A549 (cell line): ENCODE results near the gene ADAT2. TPM values are rescaled to one million over a fixed set of nuclear protein-coding genes. Genes with fewer than 3 reads are reported as not detected.

ENCODE experiments used
- ATAC-seq, 2 experiments: fragments of 200-7000 bp in 1 of 2; fragments of >200 bp in 1 of 2; cut with Nextera tagmentation in 1 of 2; cut with Tn5 transposase in 1 of 2; 3 replicates each; pipeline versions ENCODE4 v1.8.0 to v1.9.1; 2018 to 2020; ENCODE audit warnings: mild to moderate bottlenecking in 1 of 2, moderate library complexity in 1 of 2
- CTCF ChIA-PET: fragments of 300-600 bp; sonication (Branson Sonifier 250); formaldehyde crosslinking; extraction: SDS; loops from one replicate; lab custom pipeline; 2021; ENCODE audit warnings: antibody characterized with exemption, inconsistent platforms; lab: Yijun Ruan, JAX
- POLR2A ChIA-PET: fragments of 350-600 bp; formaldehyde crosslinking; extraction: SDS; loops from one replicate; lab custom pipeline; 2021; ENCODE audit warnings: antibody characterized with exemption, inconsistent platforms; lab: Yijun Ruan, JAX
- DNase-seq, 2 experiments: peaks; one replicate each; pipeline versions ENCODE4 v3.0.0 to v3.0.0-alpha.2; 2011 to 2016; ENCODE audit warnings: low read depth in 1 of 2, low spot score in 1 of 2
- FAIRE-seq: peaks from 2 replicates; lab custom pipeline; 2011; peaks lifted over from hg19 to GRCh38; lab: Jason Lieb, UNC
- H3K27ac ChIP-seq, 2 experiments: fragments of >200 bp; sonication (Bioruptor Twin); formaldehyde crosslinking; 3 replicates each; pipeline ENCODE4 v1.5.1; 2016 to 2017
- H3K4me1 ChIP-seq: fragments of >200 bp; sonication (Bioruptor Twin); formaldehyde crosslinking; 3 replicates; pipeline ENCODE4 v1.6.1; 2016
- H3K4me2 ChIP-seq: fragments of >200 bp; sonication (Bioruptor Twin); formaldehyde crosslinking; 3 replicates; pipeline ENCODE4 v1.6.1; 2016
- H3K4me3 ChIP-seq: fragments of >200 bp; sonication (Bioruptor Twin); formaldehyde crosslinking; 3 replicates; pipeline ENCODE4 v1.5.1; 2016
- H3K9me3 ChIP-seq: fragments of >200 bp; sonication (Bioruptor Twin); formaldehyde crosslinking; 3 replicates; pipeline ENCODE4 v1.6.1; 2016
- ATOH8 ChIP-seq: fragments of 250-450 bp; sonication (Bioruptor Pico); IDR thresholded peaks from 2 replicates; pipeline ENCODE4 v1.5.0; 2020; ENCODE audit warnings: low read depth, mild to moderate bottlenecking, moderate library complexity
- BHLHE40 ChIP-seq: IDR thresholded peaks from 2 replicates; pipeline ENCODE4 v1.6.1; 2012; ENCODE audit warnings: low read depth, low read length, inconsistent platforms
- CTCF ChIP-seq: fragments of >200 bp; sonication (Bioruptor Twin); formaldehyde crosslinking; IDR thresholded peaks from 3 replicates; pipeline ENCODE4 v1.5.1; 2016
- EHMT2 ChIP-seq: fragments of 200-600 bp; sonication (generic); IDR thresholded peaks from 2 replicates; pipeline ENCODE4 v1.6.1; 2016; ENCODE audit warnings: antibody characterized with exemption, low read depth, mild to moderate bottlenecking, moderate library complexity
- FOSB ChIP-seq: fragments of 250-450 bp; sonication (Bioruptor Pico); IDR thresholded peaks from 2 replicates; pipeline ENCODE4 v1.5.0; 2020; ENCODE audit warnings: mild to moderate bottlenecking, moderate library complexity
- FOSL2 ChIP-seq, 2 experiments: fragments of 450-650 bp in 1 of 2; fragments of >200 bp in 1 of 2; sonication (Bioruptor Twin) in 1 of 2; formaldehyde crosslinking; IDR thresholded peaks; 2 replicates each; pipeline versions ENCODE4 v1.5.0 to v1.6.1; 2016 to 2020; ENCODE audit warnings: mild to moderate bottlenecking in 1 of 2, moderate library complexity in 1 of 2
- HEYL ChIP-seq: fragments of 250-450 bp; sonication (Bioruptor Pico); IDR thresholded peaks from 2 replicates; pipeline ENCODE4 v1.8.0; 2021; ENCODE audit warnings: mild to moderate bottlenecking, moderate library complexity
- HMGXB4 ChIP-seq: fragments of 250-450 bp; sonication (Bioruptor Pico); IDR thresholded peaks from 2 replicates; pipeline ENCODE4 v1.5.0; 2021; ENCODE audit warnings: mild to moderate bottlenecking, moderate library complexity, borderline replicate concordance
- HOXB13 ChIP-seq: fragments of 250-450 bp; sonication (Bioruptor Pico); IDR thresholded peaks from 2 replicates; pipeline ENCODE4 v1.5.0; 2020; ENCODE audit warnings: low read depth, mild to moderate bottlenecking, moderate library complexity
- KDM5A ChIP-seq: fragments of 200-600 bp; sonication (generic); IDR thresholded peaks from 2 replicates; pipeline ENCODE4 v1.6.1; 2016; ENCODE audit warnings: antibody characterized with exemption, mild to moderate bottlenecking
- MYC ChIP-seq: IDR thresholded peaks from 2 replicates; pipeline ENCODE4 v1.6.1; 2012; ENCODE audit warnings: mild to moderate bottlenecking, inconsistent platforms, low read length, improper control_type of control experiment, borderline replicate concordance
- NFE2L2 ChIP-seq: fragments of 150-350 bp; conservative IDR thresholded peaks from 2 replicates; pipeline ENCODE4 v1.6.1; 2014; ENCODE audit warnings: low read length
- RCOR1 ChIP-seq: fragments of 150-350 bp; IDR thresholded peaks from 2 replicates; pipeline ENCODE4 v1.6.1; 2014; ENCODE audit warnings: antibody characterized with exemption, low read length, low read depth
- REST ChIP-seq: fragments of 200-600 bp; sonication (generic); IDR thresholded peaks from 2 replicates; pipeline ENCODE4 v1.6.1; 2016; ENCODE audit warnings: antibody characterized with exemption, mild to moderate bottlenecking, moderate library complexity
- RFX5 ChIP-seq: fragments of 450-650 bp; IDR thresholded peaks from 2 replicates; pipeline ENCODE4 v1.7.1; 2014; ENCODE audit warnings: antibody characterized with exemption, mild to moderate bottlenecking, moderate library complexity
- SMC3 ChIP-seq: fragments of >200 bp; sonication (Bioruptor Twin); formaldehyde crosslinking; IDR thresholded peaks from 3 replicates; pipeline ENCODE4 v1.6.1; 2018; ENCODE audit warnings: inconsistent platforms
- TP53 ChIP-seq: fragments of 250-450 bp; sonication (Bioruptor Pico); IDR thresholded peaks from 2 replicates; pipeline ENCODE4 v1.5.0; 2021; ENCODE audit warnings: mild to moderate bottlenecking, moderate library complexity
- USF2 ChIP-seq: fragments of 450-650 bp; IDR thresholded peaks from 2 replicates; pipeline ENCODE4 v1.6.1; 2014; ENCODE audit warnings: antibody characterized with exemption
- ZFP36 ChIP-seq: fragments of 450-650 bp; IDR thresholded peaks from 2 replicates; pipeline ENCODE4 v1.6.1; 2014; ENCODE audit warnings: borderline replicate concordance; ENCODE audit not compliant: partially characterized antibody
- ZNF302 ChIP-seq: fragments of 250-450 bp; sonication (Bioruptor Pico); IDR thresholded peaks from 2 replicates; pipeline ENCODE4 v1.9.0; 2021; ENCODE audit warnings: inconsistent platforms, mild to moderate bottlenecking, moderate library complexity
- WGBS: methylation state at CpG from one replicate; pipeline ENCODE4 v1.1.6; 2017; ENCODE audit errors: missing lambda C conversion rate; 5-methylcytosine and 5-hydroxymethylcytosine counted together
- polyA plus RNA-seq, 4 experiments: library from polyadenylated mRNA; depleted of rRNA in 3 of 4; stranded (reverse); fragments of >200 nt; fragmentation: RNase III in 1 of 4; extraction: RNeasy Plus Mini Kit Qiagen cat#74134 plus additional on column Dnase treatment in 1 of 4; gene quantifications; 2 replicates in 3 of 4; 3 replicates in 1 of 4; pipeline ENCODE4 v1.2.3, GENCODE V29; 2011 to 2017
- TF ChIP-seq, protein P1 (sequence below): fragments of >200 bp; sonication (Bioruptor Twin); formaldehyde crosslinking; IDR thresholded peaks from 2 replicates; pipeline ENCODE4 v1.6.1; 2016
- TF ChIP-seq, protein P2 (sequence below): fragments of 150-350 bp; IDR thresholded peaks from 2 replicates; pipeline ENCODE4 v1.6.1; 2014; ENCODE audit warnings: low read depth, mild to moderate bottlenecking, low read length

ADAT2 gene
- polyA plus RNA-seq, 2 of the 4 experiments (the other 2 are of a cell fraction), result 7.1 to 8.0 TPM

DNA sequence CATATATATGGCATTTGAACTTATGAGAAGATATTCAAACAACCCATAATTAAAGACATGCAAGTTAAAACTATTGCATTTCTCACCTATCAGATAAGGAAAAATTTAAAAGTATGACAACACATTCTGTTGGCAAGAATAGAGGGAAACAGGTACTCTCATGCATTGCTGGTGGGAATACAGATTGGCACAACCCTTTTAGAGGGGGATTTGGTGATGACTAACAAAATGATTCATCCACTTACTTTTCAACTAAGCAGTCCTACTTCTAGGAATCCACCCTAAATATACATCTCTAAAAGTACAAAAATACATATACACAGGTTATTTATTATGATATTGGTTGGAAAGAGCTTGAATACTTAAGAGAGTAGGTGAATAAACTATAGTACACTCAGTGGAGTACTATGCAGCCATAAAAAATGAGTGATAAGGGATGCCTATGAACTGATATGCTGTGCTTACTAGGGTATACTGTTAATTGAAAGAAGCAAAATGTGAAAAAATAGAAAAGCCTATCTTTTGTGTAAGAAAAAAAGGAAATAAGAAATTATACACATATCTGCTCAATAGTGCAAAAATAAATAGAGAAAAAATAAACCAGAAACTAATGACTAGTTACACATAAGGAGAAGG, 42.2 kb downstream of the ADAT2 start:
- POLR2A ChIA-PET, result no interaction called here
- H3K4me3 ChIP-seq, result no peak overlapping the region
- TF ChIP-seq TP53 (no peak), ZNF302 (CRISPR knock-in tag) (no peak), SMC3 (no peak), RCOR1 (no peak), REST (no peak), FOSL2 (IDR thresholded peaks at IDR 0.05) (no peak), FOSL2 (CRISPR knock-in tag; IDR thresholded peaks at IDR 0.05) (no peak), BHLHE40 (no peak), ZFP36 (no peak), ATOH8 (CRISPR knock-in tag) (no peak), HMGXB4 (CRISPR knock-in tag) (no peak), HOXB13 (no peak), KDM5A (no peak)
- FAIRE-seq, result no peak
- peak overlapping the region; percentile 78 to 92 for H3K27ac ChIP-seq
- peaks cover 45% of the 10 kb centered on the region for H3K4me1 ChIP-seq
- CTCF ChIA-PET, result interaction anchor here (0.7 kb wide), 1 partner anchor 13 kb away, joined by 3 read pairs; no protein-coding TSS in a partner anchor
- ATAC-seq, result no peak
- 0 out of 3 replicates have a peak overlapping the region, but pooled peaks have one; percentile 63 for H3K4me2 ChIP-seq
- H3K9me3 ChIP-seq, result no peaks in the 10 kb centered on the region; the same call in 2 of the 3 replicates
- DNase-seq, result no peak

DNA sequence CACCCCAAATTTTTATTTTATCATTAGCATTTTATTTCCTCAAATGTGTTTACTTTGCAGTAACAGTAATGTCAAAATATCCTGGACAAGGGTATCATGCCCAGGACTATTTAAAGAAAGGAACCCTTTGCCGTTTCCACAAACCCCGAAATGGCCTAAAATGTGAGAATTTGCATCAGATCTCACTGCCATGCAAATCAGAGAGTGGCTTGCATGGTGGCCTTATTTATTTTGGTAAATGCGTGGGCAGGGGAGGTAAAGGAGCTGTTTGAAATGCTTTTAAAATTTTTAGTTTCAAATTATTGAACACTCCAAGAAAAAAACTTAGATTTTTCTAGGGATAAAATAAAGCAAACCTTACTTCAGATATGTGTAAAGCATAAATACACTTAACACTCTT, 43.8 kb downstream of the ADAT2 start:
- Histone ChIP-seq H3K27ac (peak overlapping the region in 1 of 2 experiments; percentile 69; a peak in 3 of 6 replicates), H3K4me2 (no peak overlapping the region), H3K9me3 (no peaks in the 10 kb centered on the region; the same call in 2 of the 3 replicates), H3K4me1 (peaks cover 40% of the 10 kb centered on the region), H3K4me3 (no peak overlapping the region)
- ATAC-seq, result no peak
- no peak for DNase-seq
- WGBS, result 98% methylated on average over 3 of the region's 3 CpGs
- POLR2A ChIA-PET, result no interaction called here
- CTCF ChIA-PET, result no interaction called here
- no peak for FAIRE-seq
- TF ChIP-seq USF2 (no peak), EHMT2 (no peak), NFE2L2 (no peak), KDM5A (no peak), FOSB (CRISPR knock-in tag) (no peak), HEYL (CRISPR knock-in tag) (no peak), RCOR1 (no peak), MYC (no peak), CTCF (no peak), ZNF302 (CRISPR knock-in tag) (no peak), RFX5 (no peak), HMGXB4 (CRISPR knock-in tag) (no peak)
- TF ChIP-seq, protein P1, sequence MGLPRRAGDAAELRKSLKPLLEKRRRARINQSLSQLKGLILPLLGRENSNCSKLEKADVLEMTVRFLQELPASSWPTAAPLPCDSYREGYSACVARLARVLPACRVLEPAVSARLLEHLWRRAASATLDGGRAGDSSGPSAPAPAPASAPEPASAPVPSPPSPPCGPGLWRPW, result no peak
- TF ChIP-seq, protein P2, sequence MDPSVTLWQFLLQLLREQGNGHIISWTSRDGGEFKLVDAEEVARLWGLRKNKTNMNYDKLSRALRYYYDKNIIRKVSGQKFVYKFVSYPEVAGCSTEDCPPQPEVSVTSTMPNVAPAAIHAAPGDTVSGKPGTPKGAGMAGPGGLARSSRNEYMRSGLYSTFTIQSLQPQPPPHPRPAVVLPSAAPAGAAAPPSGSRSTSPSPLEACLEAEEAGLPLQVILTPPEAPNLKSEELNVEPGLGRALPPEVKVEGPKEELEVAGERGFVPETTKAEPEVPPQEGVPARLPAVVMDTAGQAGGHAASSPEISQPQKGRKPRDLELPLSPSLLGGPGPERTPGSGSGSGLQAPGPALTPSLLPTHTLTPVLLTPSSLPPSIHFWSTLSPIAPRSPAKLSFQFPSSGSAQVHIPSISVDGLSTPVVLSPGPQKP, result no peak
